ENCODE results near the gene GSTT2. TPM values are rescaled to one million over a fixed set of nuclear protein-coding genes. Genes with fewer than 3 reads are reported as not detected.
"Not testable (repeated sequence)": the region's sequence is repeated elsewhere in the genome, so short reads cannot be mapped to it uniquely, and the experiment has no call there.

GSTT2 gene
- total RNA-seq (2014; rRNA removed; shearing (Covaris generic)): 0.48 TPM in 1 of 2 replicates, not detected in the other

GRCh38 chr22:23979557-23980240 lies at the start of gene GSTT2:
Gene GSTT2, plus strand, starts transcription at chr22:23980134.
- not testable (repeated sequence) for H3K36me3 ChIP-seq (replicated peaks; ENCODE audit: control insufficient read depth, insufficient read depth, low read length); H3K27me3 ChIP-seq (ENCODE audit: control insufficient read depth, insufficient read depth, low read length); DNase-seq; H3K4me3 ChIP-seq (ENCODE audit: insufficient read depth, low read depth, low read length)

DNA sequence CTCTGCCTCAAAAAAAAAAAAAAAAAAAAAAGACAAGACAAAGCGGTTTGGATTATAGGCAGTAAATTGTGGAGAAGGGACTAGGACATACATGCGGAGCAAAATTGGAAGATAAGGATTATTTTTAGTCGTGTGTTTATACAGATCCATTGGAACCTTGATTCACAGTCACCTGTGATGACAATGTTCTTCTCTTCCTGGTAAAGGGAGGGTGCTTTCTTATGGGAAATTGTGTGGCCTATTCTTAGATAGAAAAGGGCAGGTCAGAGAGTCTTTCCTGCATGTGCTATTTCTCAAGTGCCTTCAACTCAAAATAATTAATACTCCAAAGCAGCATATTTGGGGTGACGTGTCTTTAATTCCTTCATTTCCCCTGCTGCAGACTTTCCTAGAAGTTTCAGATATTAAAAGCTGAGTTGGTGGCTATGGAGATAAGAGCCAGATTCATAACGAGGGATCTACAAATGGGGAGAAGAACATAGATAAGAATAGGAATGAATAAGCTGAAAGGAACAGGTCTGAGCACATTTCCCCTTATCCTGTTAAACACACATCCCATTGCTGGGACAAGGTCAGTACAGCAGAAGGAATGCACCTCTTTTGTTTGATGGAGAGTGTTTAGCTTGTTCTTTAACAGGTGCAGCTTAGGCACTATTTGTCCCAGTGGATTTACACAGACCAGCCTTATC lies 41.5 kb upstream of the GSTT2 start:
- Histone ChIP-seq H3K4me3 (ENCODE audit: insufficient read depth, low read depth, low read length) (no peak overlapping the region), H3K27me3 (ENCODE audit: control insufficient read depth, insufficient read depth, low read length) (no peaks in the 10 kb centered on the region), H3K36me3 (replicated peaks; ENCODE audit: control insufficient read depth, insufficient read depth, low read length) (no peaks in the 10 kb centered on the region)
- DNase-seq: peak; percentile 21

GRCh38 chr22:23939017-23939357 lies 40.9 kb upstream of the GSTT2 start:
- Histone ChIP-seq H3K27me3 (ENCODE audit: control insufficient read depth, insufficient read depth, low read length) (no peaks in the 10 kb centered on the region), H3K36me3 (replicated peaks; ENCODE audit: control insufficient read depth, insufficient read depth, low read length) (no peaks in the 10 kb centered on the region), H3K4me3 (ENCODE audit: insufficient read depth, low read depth, low read length) (no peak overlapping the region)
- DNase-seq: no peak

DNA sequence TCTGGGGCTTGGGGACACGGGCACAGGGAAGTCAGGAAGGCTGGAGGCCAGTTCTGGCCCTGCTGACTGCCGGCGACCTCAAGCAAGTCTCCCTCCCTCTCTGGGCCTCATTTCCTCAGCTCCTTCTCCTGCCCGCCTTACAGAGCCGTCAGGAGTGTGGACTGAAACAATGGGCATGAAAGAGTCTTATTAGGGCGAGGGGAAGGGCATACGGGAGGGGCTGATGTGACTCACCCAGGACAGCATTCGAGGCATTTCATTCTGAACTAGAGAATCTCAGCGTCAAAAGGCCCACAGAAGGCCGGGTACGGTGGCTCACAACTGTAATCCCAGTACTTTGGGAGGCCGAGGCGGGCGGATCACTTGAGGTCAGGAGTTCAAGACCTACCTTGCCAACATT lies 39.8 kb upstream of the GSTT2 start:
- H3K4me3 ChIP-seq (ENCODE audit: insufficient read depth, low read depth, low read length); H3K27me3 ChIP-seq (ENCODE audit: control insufficient read depth, insufficient read depth, low read length); H3K36me3 ChIP-seq (replicated peaks; ENCODE audit: control insufficient read depth, insufficient read depth, low read length); DNase-seq: not testable (repeated sequence)

DNA sequence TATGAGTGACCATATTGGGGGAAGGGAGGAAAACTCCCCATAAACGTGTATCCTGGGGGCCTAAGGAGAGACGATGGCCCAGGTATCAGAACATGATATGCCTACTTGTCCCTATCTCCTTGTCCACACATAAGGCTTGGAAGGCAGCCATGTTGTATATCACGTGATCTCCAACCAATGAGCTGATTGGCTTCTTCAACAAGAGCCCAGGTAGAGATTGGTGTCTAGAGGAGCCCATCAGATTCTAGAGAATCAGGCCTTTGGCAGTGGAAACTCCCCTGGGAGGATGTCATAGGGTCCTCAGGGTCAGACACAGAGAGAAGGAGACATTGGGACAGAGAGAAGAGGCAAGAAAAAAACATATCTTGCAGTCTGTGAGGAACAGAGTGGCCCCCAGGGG lies 32.5 kb upstream of the GSTT2 start:
- H3K27me3 ChIP-seq (ENCODE audit: control insufficient read depth, insufficient read depth, low read length); H3K4me3 ChIP-seq (ENCODE audit: insufficient read depth, low read depth, low read length); DNase-seq; H3K36me3 ChIP-seq (replicated peaks; ENCODE audit: control insufficient read depth, insufficient read depth, low read length): not testable (repeated sequence)

GRCh38 chr22:23949764-23950163 lies 30.2 kb upstream of the GSTT2 start:
- not testable (repeated sequence) for DNase-seq; H3K4me3 ChIP-seq (ENCODE audit: insufficient read depth, low read depth, low read length); H3K27me3 ChIP-seq (ENCODE audit: control insufficient read depth, insufficient read depth, low read length); H3K36me3 ChIP-seq (replicated peaks; ENCODE audit: control insufficient read depth, insufficient read depth, low read length)

DNA sequence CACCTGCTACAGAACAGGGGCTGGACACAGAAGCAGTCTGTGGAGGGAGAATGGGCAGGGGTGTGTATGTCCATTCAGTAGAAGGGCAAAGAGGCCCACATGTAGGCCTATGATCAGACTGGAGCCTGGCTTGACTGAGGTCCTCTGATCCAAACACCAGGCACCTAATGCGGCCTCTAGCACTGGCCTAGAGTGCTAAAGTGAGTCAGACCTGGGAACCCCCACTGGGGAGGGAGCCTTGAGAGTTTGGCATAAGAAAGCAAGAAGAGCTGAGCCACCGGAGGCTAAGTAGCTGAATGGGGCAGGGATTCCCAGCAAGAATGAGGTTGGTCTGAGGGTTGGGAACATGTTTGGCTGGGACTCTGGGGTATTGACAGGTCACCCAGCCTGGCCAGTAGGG lies 28.6 kb upstream of the GSTT2 start:
- H3K27me3 ChIP-seq (ENCODE audit: control insufficient read depth, insufficient read depth, low read length); H3K4me3 ChIP-seq (ENCODE audit: insufficient read depth, low read depth, low read length); H3K36me3 ChIP-seq (replicated peaks; ENCODE audit: control insufficient read depth, insufficient read depth, low read length): not testable (repeated sequence)
- DNase-seq: peak; percentile 54

DNA sequence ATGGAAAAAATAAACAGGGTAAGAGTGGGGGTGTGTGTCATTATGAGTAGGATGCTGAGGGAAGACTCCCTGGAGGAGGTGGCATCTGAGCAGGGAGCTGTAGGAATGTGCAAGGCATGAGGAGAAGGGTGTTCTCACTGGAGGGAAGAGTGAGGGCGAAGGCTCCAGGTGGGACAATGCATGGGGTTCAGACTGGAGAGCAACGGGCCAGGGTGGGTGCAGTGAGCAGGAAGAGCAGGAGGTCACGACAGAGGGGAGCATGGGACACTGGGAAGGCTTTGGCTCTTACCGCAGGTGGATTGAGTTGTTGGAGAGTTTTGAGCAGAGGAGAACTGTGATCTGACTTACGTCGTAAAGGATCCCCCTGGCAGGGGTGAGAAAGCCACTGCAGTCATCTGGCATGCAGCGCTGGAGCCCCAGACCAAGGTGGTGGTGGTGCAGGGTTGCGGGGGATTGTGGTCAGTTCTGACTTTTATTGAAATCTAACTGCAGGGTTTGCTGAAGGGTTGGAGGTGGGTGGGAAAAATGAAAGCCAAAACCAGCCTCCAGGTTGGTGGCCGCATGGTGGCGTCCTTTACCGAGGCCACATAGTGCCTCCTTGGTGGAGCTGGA lies 27.0 kb upstream of the GSTT2 start:
- H3K27me3 ChIP-seq (ENCODE audit: control insufficient read depth, insufficient read depth, low read length); H3K4me3 ChIP-seq (ENCODE audit: insufficient read depth, low read depth, low read length); DNase-seq; H3K36me3 ChIP-seq (replicated peaks; ENCODE audit: control insufficient read depth, insufficient read depth, low read length): not testable (repeated sequence)

GRCh38 chr22:23953485-23953884 lies 26.4 kb upstream of the GSTT2 start:
- not testable (repeated sequence) for DNase-seq; H3K36me3 ChIP-seq (replicated peaks; ENCODE audit: control insufficient read depth, insufficient read depth, low read length); H3K27me3 ChIP-seq (ENCODE audit: control insufficient read depth, insufficient read depth, low read length); H3K4me3 ChIP-seq (ENCODE audit: insufficient read depth, low read depth, low read length)

DNA sequence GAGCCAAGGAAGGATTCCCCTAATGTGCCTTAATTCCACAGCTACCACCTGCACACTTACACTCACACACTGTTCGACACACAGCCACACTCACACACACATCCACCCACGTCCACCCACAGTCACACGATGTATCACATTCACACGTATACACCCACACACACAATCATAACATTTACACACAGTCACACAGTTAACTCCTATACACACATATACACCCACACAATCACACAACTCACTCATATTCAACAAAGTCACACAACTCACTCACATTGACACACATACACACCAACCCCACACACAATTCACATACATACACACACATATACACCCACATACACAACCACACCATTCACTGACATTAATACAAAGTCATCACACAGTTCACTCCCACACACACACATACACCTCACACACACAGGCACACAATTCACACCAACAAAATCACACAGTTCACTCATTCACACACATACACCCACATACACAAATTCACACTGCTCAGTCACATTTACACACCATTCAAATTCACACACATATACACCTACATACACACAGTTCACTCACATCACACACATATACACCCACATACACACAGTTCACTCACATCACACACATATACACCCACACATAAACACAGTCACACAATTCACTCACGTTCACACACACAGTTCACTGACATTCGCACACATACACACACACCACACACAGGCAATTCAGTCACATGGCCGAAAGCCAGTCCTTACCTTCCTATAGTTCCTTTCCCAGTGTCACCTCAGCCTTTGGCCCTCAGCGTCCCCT lies 25.5 kb upstream of the GSTT2 start:
- H3K36me3 ChIP-seq (replicated peaks; ENCODE audit: control insufficient read depth, insufficient read depth, low read length); DNase-seq; H3K27me3 ChIP-seq (ENCODE audit: control insufficient read depth, insufficient read depth, low read length); H3K4me3 ChIP-seq (ENCODE audit: insufficient read depth, low read depth, low read length): not testable (repeated sequence)

DNA sequence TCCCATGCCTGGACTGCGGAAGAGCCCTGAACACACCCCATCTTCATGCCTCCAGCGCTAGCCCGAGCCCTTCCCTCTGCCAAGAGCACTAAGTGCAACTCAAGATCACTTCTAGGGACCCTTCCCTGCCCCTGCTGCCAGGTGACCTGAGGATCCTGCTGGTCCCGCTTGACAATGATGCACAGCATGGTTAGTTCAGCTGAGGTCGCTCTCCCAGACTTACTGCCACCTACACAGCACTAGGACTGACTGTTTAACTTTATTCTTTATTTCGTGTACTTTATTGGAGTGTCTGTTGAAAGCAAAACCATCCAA lies 25.0 kb upstream of the GSTT2 start:
- H3K4me3 ChIP-seq (ENCODE audit: insufficient read depth, low read depth, low read length); H3K36me3 ChIP-seq (replicated peaks; ENCODE audit: control insufficient read depth, insufficient read depth, low read length); H3K27me3 ChIP-seq (ENCODE audit: control insufficient read depth, insufficient read depth, low read length); DNase-seq: not testable (repeated sequence)

DNA sequence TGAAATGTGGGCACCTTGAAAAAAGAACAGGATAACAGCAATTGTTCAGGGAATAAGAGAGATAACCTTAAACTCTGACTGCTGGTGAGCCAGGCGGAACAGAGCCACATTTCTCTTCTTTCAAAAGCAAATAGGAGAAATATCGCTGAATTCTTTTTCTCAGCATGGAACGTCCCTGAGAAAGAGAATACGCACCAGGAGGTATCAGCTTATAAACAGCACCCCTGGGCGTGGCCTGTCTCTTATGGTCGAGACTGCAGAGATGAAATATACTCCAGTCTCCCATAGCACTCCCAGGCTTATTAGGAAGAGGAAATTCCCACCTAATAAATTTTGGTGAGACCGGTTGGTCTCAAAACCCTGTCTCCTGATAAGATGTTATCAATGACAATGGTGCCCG lies 24.0 kb upstream of the GSTT2 start:
- not testable (repeated sequence) for DNase-seq; H3K4me3 ChIP-seq (ENCODE audit: insufficient read depth, low read depth, low read length); H3K36me3 ChIP-seq (replicated peaks; ENCODE audit: control insufficient read depth, insufficient read depth, low read length); H3K27me3 ChIP-seq (ENCODE audit: control insufficient read depth, insufficient read depth, low read length)

DNA sequence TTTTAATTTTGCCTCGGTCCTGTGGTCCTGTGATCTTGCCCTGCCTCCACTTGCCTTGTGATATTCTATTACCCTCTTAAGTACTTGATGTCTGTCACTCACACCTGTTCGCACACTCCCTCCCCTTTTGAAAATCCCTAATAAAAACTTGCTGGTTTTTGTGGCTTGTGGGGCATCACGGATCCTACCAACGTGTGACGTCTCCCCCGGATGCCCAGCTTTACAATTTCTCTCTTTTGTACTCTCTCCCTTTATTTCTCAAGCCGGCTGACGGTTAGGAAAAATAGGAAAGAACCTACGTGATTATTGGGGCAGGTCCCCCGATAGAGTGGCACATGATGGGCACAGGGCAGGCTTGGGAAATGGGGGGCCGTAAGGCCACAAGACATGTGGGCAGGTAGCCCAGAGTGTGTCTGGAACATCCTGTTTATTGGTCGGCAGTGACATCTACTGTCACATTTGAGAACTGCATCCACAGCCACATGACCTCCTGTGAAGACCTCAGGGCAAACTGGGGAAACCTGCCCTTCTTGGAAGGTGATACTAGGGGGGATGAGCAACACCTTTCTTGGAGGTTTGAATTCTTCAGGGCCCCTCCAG lies 23.5 kb upstream of the GSTT2 start:
- DNase-seq: peak; percentile 76
- H3K36me3 ChIP-seq (replicated peaks; ENCODE audit: control insufficient read depth, insufficient read depth, low read length); H3K27me3 ChIP-seq (ENCODE audit: control insufficient read depth, insufficient read depth, low read length); H3K4me3 ChIP-seq (ENCODE audit: insufficient read depth, low read depth, low read length): not testable (repeated sequence)

DNA sequence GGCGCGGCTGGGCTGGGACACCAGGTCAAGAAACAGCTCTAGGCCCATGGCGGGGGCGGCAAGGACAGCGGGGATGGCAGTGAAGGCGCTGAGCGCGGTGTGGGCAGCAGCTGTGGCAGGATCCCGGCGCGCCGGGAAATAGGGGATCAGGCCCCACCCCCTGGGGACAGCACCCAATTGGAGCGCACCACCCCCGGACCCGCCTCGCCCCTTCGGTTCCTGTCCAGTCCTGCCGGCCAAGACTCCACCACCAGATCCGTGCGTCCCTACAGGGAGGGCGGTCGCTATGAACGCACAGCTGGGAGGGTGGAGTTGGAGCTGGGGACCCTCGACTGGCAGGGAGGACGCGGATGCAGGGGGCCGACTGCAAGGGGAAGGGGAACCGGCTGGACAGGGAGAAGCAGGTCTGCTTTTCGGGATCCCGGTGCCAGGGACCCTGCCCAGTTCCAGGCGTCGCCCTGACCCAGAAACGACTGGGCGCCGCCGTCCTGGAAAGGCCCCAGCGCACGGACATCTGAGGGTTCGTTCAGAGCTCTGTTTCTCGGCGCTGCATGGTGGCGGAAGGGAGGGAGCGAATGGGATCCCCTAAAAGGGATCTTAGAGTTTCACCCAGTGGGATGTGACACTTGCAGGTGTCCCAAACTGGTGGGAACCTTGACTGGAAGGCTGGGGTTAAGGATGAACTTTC lies 18.7 kb upstream of the GSTT2 start, which contains the start of gene GSTT2B:
GSTT2B (minus strand) TSS at position 112 of the 688 bp plus-strand sequence; CDS start at position 48, 64 bp downstream.
- not testable (repeated sequence) for H3K36me3 ChIP-seq (replicated peaks; ENCODE audit: control insufficient read depth, insufficient read depth, low read length); DNase-seq; H3K4me3 ChIP-seq (ENCODE audit: insufficient read depth, low read depth, low read length); H3K27me3 ChIP-seq (ENCODE audit: control insufficient read depth, insufficient read depth, low read length)
